ENCODE measurements around the gene NDRG3.

NDRG3 gene

DNA sequence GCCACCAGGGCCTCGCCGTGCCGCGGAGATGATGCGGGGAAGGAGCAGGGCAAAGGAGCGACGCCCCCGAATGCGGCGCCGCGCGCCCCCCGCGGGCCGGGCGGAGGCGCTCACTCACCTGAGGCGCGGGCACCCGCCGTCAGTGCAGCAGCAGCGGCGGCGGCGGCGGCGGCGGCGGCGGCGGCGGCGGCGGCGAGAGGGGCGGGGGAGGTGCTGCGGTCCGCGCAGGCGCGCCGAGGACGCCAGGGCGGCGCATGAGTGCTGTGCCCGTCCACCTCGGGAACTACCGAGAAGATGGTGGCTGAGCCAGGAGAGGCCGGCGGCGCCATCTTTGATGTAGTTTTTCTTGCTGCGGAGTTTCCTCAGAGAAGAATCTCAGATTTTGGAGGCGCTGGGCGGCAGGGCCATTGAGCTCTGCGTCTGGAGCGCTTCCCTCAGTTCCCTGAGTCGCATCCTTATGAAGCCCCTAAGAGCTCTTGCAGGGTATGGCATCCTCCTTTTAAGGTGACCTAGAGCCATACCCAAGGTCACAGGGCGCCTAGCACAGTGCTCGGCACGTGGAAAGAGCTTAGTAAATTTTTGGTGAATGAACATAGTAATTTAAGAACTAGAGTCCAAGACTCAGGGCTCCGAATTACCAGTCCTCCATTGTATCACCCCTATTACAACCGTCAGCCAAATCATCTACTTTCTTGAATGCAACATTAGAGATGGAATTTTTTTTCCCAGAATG is at the start of gene NDRG3:
NDRG3 (minus strand) TSS at position 164 of the 733 bp plus-strand sequence. CDS start 24,355 bp downstream, outside the sequence.
- DNase-seq, result peak; percentile 83

GRCh38 chr20:36794116-36794474 is 48.2 kb upstream of the NDRG3 start:
- no peak for DNase-seq

DNA sequence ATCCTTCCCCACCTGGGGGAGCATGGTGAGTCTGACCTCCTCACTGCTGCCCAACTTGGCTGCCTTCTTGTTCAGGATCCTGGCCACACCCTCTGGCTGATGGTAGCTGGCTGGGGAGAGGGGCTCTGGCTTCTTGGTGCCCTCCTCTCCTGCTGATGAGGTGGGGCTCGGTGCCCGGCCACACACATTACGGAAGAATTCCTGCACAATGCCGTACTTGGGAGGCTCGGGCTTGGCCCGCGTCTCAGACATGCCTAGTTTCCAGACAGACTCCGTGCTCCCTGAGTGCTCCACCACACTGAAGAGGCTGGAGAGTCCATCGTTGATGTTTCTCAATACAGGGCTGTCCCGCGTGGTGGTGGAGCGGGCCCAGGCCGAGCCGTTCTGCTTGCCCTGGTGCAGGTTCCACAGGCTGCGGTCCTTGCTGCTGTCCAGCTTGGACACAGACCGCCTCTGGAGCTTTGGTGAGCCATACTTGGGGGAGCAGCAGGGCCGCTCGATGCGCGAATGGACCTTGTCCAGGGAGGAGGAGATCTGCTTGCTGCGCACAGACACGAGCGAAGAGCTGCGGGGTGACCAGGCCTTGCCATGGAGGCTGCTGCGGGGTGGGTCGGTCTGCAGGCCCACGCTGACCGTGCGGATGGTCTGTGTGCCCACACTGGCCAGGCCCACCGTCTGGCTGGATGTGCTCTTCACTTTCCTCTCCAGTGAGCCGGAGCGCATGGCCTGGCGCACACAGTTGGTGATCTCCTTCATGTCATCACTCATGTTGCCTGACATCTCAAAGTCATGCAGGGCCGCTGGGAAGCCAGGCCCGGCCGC is 47.6 kb upstream of the NDRG3 start:
- no peak for DNase-seq

- DNase-seq, result no peak
These were observed 46.5 kb upstream of the NDRG3 start for GRCh38 chr20:36792422-36792821.

GRCh38 chr20:36791862-36792261 is 46.0 kb upstream of the NDRG3 start:
- no peak for DNase-seq

DNA sequence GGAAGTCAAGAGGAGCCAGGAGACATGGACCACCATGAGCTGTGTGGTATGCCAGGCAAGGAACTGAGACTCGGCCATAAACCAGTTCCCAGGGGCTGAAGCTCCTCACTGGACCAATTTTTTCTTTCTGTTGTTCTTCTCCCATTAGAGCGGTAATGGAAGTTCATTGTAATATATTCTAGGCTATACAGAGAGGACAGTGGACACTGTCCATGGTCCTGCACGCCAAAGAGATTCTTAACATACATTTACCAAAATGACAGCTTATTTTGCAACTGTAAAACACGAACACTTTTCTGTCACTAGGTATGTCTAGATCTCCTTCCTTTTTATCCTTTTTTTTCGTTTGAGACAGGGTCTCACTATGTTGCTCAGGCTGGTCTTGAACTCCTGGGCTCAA is 40.8 kb upstream of the NDRG3 start:
- DNase-seq, result no peak

- DNase-seq, result no peak
These were observed 40.4 kb upstream of the NDRG3 start for GRCh38 chr20:36786246-36786645.

GRCh38 chr20:36785308-36785707 is 39.4 kb upstream of the NDRG3 start:
- DNase-seq, result no peak

GRCh38 chr20:36784900-36785299 is 39.0 kb upstream of the NDRG3 start:
- DNase-seq, result no peak

DNA sequence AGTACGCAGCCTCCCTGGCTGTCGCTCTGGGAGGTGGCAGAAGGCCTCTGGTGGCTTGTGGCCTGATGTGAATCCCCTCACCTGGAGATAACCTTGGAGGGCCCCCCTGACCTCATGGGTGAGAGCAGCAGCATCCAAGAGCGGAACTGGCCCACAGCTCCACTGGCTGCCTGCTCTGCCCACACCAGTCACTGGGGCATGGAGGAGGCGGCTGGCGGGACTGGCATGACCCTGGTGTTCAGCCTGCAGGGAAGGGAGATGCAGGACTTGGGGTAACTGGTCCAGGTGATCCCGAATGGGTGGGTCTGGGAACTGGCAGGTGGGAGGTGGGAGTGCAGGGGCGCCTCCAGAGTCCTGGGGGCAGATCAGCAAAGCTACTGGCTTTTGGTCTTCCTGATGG is 38.2 kb upstream of the NDRG3 start:
- DNase-seq, result no peak

- DNase-seq, result no peak
These were observed 33.8 kb upstream of the NDRG3 start for GRCh38 chr20:36779656-36780025.

DNA sequence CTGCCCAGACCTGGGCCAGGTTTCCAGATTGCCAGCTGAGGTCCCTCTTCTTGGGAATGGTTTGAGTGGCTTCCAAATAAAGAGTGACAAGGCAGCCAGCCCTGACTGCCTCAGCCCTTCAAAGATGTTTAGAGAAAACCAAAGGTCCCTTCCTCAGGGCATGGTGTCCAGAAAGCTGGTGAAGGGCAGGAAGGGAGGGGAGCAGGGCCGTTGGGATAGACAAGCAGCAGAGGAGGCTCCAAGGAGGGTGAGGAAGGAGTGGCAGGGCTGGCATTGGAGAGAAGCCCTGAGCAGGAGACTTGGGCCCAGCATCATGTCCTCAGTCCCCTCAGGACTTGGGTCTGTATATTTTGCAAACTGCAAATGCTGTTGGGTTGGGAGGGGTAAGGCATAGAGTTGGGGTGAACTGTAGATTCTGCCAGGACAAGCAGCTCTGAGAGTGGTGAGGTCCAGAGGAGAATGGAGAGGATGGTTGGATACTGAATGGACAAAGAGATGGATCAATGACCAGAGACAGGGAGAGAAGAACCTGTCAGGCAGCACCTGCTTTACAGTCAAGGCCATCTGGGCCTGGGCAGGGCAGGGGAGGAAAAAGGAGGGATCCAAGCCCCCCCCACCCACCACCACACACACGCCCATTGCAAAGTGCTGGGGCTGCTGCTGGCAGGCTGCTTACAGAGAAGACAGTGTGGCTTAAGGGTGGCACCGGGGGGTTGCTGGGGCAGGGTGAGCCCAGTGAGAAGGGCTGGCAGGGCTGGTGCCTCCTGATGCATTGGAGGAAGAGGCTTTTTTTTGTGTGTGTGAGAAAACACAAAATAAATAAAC is 33.2 kb upstream of the NDRG3 start:
- no peak for DNase-seq

GRCh38 chr20:36777576-36777975 is 31.7 kb upstream of the NDRG3 start:
- DNase-seq, result no peak

- DNase-seq, result no peak
These were observed 31.3 kb upstream of the NDRG3 start for GRCh38 chr20:36777167-36777566.

DNA sequence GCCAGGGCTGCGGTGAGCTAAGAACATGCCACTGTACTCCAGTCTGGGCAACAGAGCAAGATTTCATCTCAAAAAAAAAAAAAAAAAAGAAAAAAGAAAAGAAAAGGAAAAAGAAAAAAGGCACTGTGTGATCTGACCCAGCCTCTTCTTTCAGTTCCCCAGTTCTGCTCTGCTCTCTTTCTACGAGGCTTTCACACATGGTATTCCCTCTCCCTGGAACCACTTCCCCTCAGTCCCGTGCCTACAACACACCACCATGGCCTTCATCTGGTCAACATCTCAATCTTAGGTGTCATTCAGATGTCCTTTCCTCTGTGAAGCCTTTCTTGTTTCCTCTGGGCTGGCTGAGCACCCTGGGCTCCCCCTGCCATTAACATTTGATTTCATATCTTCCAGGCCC is 29.9 kb upstream of the NDRG3 start:
- no peak for DNase-seq

GRCh38 chr20:36775196-36775595 is 29.3 kb upstream of the NDRG3 start:
- no peak for DNase-seq

DNA sequence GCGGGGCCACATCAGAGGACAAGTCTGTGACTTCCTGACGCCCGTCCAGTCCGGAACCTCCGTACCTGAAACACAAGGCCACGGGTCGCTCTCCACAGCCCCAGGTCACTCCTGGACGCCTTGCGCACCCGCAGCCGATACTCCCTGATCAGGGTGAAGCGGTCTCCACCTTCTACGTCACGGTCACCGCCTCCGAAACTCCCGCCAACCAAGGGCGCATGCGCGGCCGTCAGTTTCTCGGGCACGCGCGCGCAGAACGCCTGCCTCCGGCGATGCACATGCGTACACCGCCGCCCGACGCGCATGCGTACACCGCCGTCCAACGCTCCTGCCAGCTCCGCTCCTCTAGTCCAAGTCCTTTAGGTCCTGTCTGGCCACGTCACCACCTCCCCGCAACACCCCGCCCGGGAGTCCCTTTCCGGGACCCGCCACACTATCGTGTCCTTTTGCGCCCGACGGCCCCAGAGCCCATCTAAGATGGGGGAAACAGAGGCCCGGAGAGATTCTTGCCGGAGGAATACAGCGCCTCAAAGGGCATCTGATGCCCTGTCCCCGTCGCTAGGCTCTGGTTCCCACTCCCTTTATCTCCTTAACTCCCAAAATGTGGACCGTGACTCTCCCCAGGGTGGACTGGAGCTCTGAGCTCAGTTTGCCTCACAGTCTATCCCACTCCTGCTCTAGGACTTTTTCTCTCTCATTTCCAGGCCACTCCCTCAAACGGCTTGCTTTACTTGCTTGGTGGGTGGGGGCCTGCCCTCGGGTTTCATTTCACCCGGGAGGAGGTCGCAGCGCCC is 27.9 kb upstream of the NDRG3 start, which contains the start of gene DSN1:
DSN1 (minus strand) TSS at position 167 of the 794 bp plus-strand sequence. CDS start 2,305 bp downstream, outside the sequence.
- peak; percentile 96 for DNase-seq

GRCh38 chr20:36773107-36773596 is 27.3 kb upstream of the NDRG3 start:
- DNase-seq, result no peak

DNA sequence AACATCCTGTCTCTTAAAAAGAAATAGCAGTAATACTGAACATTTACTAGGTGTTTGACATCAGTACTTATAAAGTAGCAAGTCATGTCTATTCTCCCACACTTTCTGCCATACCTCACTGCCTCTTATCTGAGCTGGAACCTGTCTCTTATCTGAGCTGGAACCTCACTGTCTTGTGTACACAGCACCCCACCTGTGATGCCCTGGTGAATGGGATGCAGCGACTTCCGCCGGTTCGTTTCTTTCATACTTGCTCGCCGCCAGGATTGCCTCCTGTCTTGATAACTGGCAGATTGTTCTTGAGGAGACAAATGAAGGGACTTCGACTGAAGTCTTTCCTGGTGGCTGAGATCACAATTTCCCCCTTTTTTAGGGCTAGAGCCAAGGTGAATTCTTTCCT is 24.8 kb upstream of the NDRG3 start:
- DNase-seq, result no peak

DNA sequence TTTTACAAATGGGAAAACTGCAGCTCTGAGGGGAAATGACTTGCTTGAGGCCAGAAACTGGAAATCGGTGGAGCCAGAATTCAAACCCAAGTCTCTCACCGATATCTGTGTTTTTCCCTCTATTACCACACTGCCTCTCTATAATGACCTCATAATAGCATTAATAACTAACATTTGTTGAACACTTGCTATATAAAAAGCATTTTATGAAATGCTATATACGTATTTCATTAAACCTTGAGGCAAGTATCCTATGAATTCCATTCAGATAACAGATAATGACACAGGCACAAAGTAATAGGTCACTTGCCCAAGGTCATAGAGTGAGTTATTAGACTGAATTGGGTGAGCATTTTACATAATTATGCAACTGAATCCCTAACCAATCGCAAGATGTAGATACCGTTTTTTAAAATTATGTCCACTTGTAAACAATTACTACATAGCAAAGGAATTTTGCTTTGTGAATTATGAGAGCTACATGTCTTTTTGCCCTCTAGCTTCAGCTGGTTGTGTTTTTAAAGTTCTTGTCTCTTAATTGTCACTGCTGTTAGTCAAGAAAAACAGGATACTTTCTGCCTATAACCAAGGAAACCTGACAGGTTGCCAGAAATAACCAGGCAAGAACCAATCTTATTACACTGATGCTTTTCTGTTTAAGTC is 23.0 kb upstream of the NDRG3 start:
- DNase-seq, result no peak

- DNase-seq, result no peak
These were observed 15.2 kb upstream of the NDRG3 start for GRCh38 chr20:36761125-36761524.

- DNase-seq, result no peak
These were observed 14.8 kb upstream of the NDRG3 start for GRCh38 chr20:36760647-36761046.

Measured in NCI-H1417 treated with DMSO at 0.1 percent for 48 hours (cell line).